SK-N-SH (cell line): ENCODE results near the gene ANKS1B.

Source experiments
- CHD2 ChIP-seq: fragments of 150-350 bp; IDR thresholded peaks from 2 replicates; pipeline ENCODE4 v1.6.1; 2018; ENCODE audit warnings: low read length; ENCODE audit not compliant: partially characterized antibody
- CTCF ChIP-seq: fragments of 200-600 bp; sonication (generic); IDR thresholded peaks from 2 replicates; pipeline ENCODE4 v1.6.1; 2017; ENCODE audit warnings: antibody characterized with exemption, mild to moderate bottlenecking, moderate library complexity
- EP300 ChIP-seq, 2 experiments: IDR thresholded peaks; 2 replicates each; pipeline versions ENCODE4 v1.4.0 to v1.6.1; 2012; ENCODE audit warnings: borderline replicate concordance in 1 of 2, low read depth in 1 of 2, low read length in 1 of 2
- JUND ChIP-seq: IDR thresholded peaks from 2 replicates; pipeline ENCODE4 v1.4.0; 2012
- POLR2AphosphoS5 ChIP-seq: IDR thresholded peaks from 2 replicates; pipeline ENCODE4 v1.6.1; 2012; ENCODE audit warnings: low read depth, low read length
- RAD21 ChIP-seq: IDR thresholded peaks from 2 replicates; pipeline ENCODE4 v1.6.1; 2012; ENCODE audit warnings: mild to moderate bottlenecking, low read length
- RCOR1 ChIP-seq: fragments of 150-350 bp; IDR thresholded peaks from 2 replicates; pipeline ENCODE4 v1.6.1; 2017; ENCODE audit warnings: antibody characterized with exemption, low read length
- TAF1 ChIP-seq: IDR thresholded peaks from 2 replicates; pipeline ENCODE4 v1.6.1; 2012; ENCODE audit warnings: low read depth, mild to moderate bottlenecking, low read length, moderate library complexity, borderline replicate concordance
- USF2 ChIP-seq: fragments of 150-350 bp; IDR thresholded peaks from 2 replicates; pipeline ENCODE4 v1.6.1; 2017; ENCODE audit warnings: antibody characterized with exemption, low read length, low read depth, borderline replicate concordance
- TF ChIP-seq, protein P1 (sequence below): IDR thresholded peaks from 2 replicates; pipeline ENCODE4 v1.6.1; 2012; ENCODE audit warnings: mild to moderate bottlenecking, low read depth, low read length, moderate library complexity
- TF ChIP-seq, protein P2 (sequence below): IDR thresholded peaks from 2 replicates; pipeline ENCODE4 v1.4.0; 2012; ENCODE audit warnings: low read depth

DNA sequence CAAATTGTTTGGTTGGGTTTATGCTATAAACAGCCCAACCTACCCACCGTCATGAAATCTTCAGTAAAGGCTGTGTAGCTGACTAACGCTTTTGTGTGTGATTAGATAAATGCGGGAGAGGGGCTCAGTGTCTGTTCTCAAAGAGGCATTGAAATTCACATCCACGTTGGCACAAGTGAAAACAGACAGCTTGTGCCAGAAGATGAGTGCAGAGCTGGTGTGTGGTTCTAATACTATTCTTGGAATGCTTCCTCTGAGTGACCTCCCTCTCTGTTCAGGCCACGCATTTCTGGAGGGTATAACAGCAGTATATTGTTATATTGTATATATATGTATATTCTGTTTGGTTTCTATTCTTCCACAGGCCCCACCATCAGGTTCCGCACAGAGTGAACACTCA, 1075.9 kb downstream of the ANKS1B start:
- TF ChIP-seq RCOR1 (no peak), CTCF (no peak), USF2 (no peak), JUND (no peak), TAF1 (no peak), RAD21 (no peak), EP300 (IDR thresholded peaks at IDR 0.05; ENCODE audit: borderline replicate concordance in 1 of 2, low read depth in 1 of 2, low read length in 1 of 2) (no peak), POLR2AphosphoS5 (no peak), CHD2 (no peak)
- TF ChIP-seq, protein P1, sequence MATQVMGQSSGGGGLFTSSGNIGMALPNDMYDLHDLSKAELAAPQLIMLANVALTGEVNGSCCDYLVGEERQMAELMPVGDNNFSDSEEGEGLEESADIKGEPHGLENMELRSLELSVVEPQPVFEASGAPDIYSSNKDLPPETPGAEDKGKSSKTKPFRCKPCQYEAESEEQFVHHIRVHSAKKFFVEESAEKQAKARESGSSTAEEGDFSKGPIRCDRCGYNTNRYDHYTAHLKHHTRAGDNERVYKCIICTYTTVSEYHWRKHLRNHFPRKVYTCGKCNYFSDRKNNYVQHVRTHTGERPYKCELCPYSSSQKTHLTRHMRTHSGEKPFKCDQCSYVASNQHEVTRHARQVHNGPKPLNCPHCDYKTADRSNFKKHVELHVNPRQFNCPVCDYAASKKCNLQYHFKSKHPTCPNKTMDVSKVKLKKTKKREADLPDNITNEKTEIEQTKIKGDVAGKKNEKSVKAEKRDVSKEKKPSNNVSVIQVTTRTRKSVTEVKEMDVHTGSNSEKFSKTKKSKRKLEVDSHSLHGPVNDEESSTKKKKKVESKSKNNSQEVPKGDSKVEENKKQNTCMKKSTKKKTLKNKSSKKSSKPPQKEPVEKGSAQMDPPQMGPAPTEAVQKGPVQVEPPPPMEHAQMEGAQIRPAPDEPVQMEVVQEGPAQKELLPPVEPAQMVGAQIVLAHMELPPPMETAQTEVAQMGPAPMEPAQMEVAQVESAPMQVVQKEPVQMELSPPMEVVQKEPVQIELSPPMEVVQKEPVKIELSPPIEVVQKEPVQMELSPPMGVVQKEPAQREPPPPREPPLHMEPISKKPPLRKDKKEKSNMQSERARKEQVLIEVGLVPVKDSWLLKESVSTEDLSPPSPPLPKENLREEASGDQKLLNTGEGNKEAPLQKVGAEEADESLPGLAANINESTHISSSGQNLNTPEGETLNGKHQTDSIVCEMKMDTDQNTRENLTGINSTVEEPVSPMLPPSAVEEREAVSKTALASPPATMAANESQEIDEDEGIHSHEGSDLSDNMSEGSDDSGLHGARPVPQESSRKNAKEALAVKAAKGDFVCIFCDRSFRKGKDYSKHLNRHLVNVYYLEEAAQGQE = no peak
- TF ChIP-seq, protein P2, sequence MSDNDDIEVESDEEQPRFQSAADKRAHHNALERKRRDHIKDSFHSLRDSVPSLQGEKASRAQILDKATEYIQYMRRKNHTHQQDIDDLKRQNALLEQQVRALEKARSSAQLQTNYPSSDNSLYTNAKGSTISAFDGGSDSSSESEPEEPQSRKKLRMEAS = no peak
